Nucleus accumbens (tissue), 56 donors: ENCODE measurements around the gene EGFR.
"Not testable (repeated sequence)": the region's sequence is repeated elsewhere in the genome, so short reads cannot be mapped to it uniquely, and the experiment has no call there.

Source experiments
- DNase-seq, 56 donors: peaks; one replicate each; lab custom pipeline; 2025; lab: John Stamatoyannopoulos, UW

EGFR gene

GRCh38 chr7:55156919-55157763, 138.3 kb downstream of the EGFR start:
- no peak for DNase-seq

- DNase-seq, result no peak
Observed at GRCh38 chr7:55157764-55158105, 138.9 kb downstream of the EGFR start.

GRCh38 chr7:55158541-55159382, 139.9 kb downstream of the EGFR start:
- DNase-seq, result no peak

- DNase-seq, result no peak
Observed at GRCh38 chr7:55160539-55160938, 141.7 kb downstream of the EGFR start.

- DNase-seq, result no peak
Observed at GRCh38 chr7:55161154-55161687, 142.4 kb downstream of the EGFR start.

GRCh38 chr7:55162476-55162875, 143.7 kb downstream of the EGFR start:
- DNase-seq, result no peak

GRCh38 chr7:55163733-55164132, 144.9 kb downstream of the EGFR start:
- DNase-seq, result no peak

GRCh38 chr7:55164527-55164926, 145.7 kb downstream of the EGFR start:
- no peak for DNase-seq

- DNase-seq, result no peak
Observed at GRCh38 chr7:55165176-55165861, 146.5 kb downstream of the EGFR start.

- not testable (repeated sequence) for DNase-seq
Observed at GRCh38 chr7:55167296-55167695, 148.5 kb downstream of the EGFR start.

- no peak for DNase-seq
Observed at GRCh38 chr7:55170335-55171069, 151.7 kb downstream of the EGFR start.

- peak in 2 of 56 donors; percentile 11 to 14 for DNase-seq
Observed at GRCh38 chr7:55171157-55171556, 152.3 kb downstream of the EGFR start.

- no peak for DNase-seq
Observed at GRCh38 chr7:55172161-55172560, 153.3 kb downstream of the EGFR start.

GRCh38 chr7:55172881-55173609, 154.2 kb downstream of the EGFR start:
- no peak for DNase-seq

- no peak for DNase-seq
Observed at GRCh38 chr7:55173671-55174070, 154.9 kb downstream of the EGFR start.

GRCh38 chr7:55174456-55174855, 155.6 kb downstream of the EGFR start:
- no peak for DNase-seq

- DNase-seq, result no peak
Observed at GRCh38 chr7:55174856-55175255, 156.0 kb downstream of the EGFR start.

GRCh38 chr7:55177068-55177530, 158.3 kb downstream of the EGFR start:
- DNase-seq, result no peak

GRCh38 chr7:55177589-55178261, 158.9 kb downstream of the EGFR start:
- peak in 5 of 56 donors; percentile 16 to 42 (median 34) for DNase-seq
